Esophagus (tissue), 2 donors: Measurements from ENCODE around the gene WWC1. TPM values are rescaled to one million over a fixed set of nuclear protein-coding genes. Genes with fewer than 3 reads are reported as not detected.

ENCODE experiments used
- H3K27ac ChIP-seq, 2 donors: one replicate each; pipeline ENCODE4 v1.5.1; 2013; ENCODE audit warnings: low read depth in 2 of 2, mild to moderate bottlenecking in 2 of 2, inconsistent platforms in 1 of 2, low read length in 1 of 2, moderate library complexity in 1 of 2
- H3K27me3 ChIP-seq, 2 donors: one replicate each; pipeline ENCODE4 v1.6.1; 2013; ENCODE audit warnings: low read length in 2 of 2, control low read depth in 1 of 2, mild to moderate bottlenecking in 1 of 2; ENCODE audit not compliant: insufficient read depth in 2 of 2, control insufficient read depth in 1 of 2
- H3K36me3 ChIP-seq, 2 donors: one replicate each; pipeline ENCODE4 v1.6.1; 2013; ENCODE audit warnings: low read length in 1 of 2; ENCODE audit not compliant: control insufficient read depth in 2 of 2, insufficient read depth in 2 of 2
- H3K4me1 ChIP-seq, 2 donors: one replicate each; pipeline ENCODE4 v1.6.1; 2013; ENCODE audit warnings: low read length in 1 of 2; ENCODE audit not compliant: control insufficient read depth in 2 of 2, insufficient read depth in 2 of 2
- H3K4me3 ChIP-seq, 2 donors: one replicate each; pipeline ENCODE4 v1.5.1; 2013; ENCODE audit warnings: low read length in 2 of 2, mild to moderate bottlenecking in 2 of 2, low read depth in 1 of 2, moderate library complexity in 1 of 2
- H3K9me3 ChIP-seq, 2 donors: one replicate each; pipeline ENCODE4 v1.6.1; 2013; ENCODE audit warnings: mild to moderate bottlenecking in 2 of 2, low read depth in 1 of 2, low read length in 1 of 2, moderate library complexity in 1 of 2; ENCODE audit not compliant: control insufficient read depth in 2 of 2, insufficient read depth in 1 of 2
- WGBS, 2 donors: extraction: QIAGEN DNeasy Blood & Tissue Kit; methylation state at CpG; one replicate each; pipeline ENCODE4 v1.1.7; 2013; 5-methylcytosine and 5-hydroxymethylcytosine counted together
- polyA plus RNA-seq, 2 donors: library from polyadenylated mRNA; stranded (reverse); fragments of 200-250 nt; gene quantifications; one replicate each; pipeline ENCODE4 v1.2.3, GENCODE V29; 2013
- donor health status: healthy with polysubstance abuse.
- donor health status: Bipolar disorder and iron deficiency.

The WWC1 gene
- polyA plus RNA-seq, 2 donors, result 21.7 to 55.2 TPM

GRCh38 chr5:168457542-168457941 is 166.1 kb downstream of the WWC1 start:
- Histone ChIP-seq H3K36me3 (peaks cover 0 to 19% of the 10 kb centered on the region in 2 donors), H3K27ac (no peak overlapping the region), H3K9me3 (no peaks in the 10 kb centered on the region), H3K4me1 (peaks cover 0 to 2% of the 10 kb centered on the region in 2 donors), H3K27me3 (no peaks in the 10 kb centered on the region), H3K4me3 (no peak overlapping the region)
- 91 to 100% methylated on average over 3 of the region's 3 CpGs for WGBS, 2 donors

GRCh38 chr5:168460606-168461005 is 169.2 kb downstream of the WWC1 start:
- H3K36me3 ChIP-seq, result peaks cover 0 to 21% of the 10 kb centered on the region in 2 donors
- no peak overlapping the region for H3K4me3 ChIP-seq
- H3K27me3 ChIP-seq, result no peaks in the 10 kb centered on the region
- no peaks in the 10 kb centered on the region for H3K4me1 ChIP-seq
- no peaks in the 10 kb centered on the region for H3K9me3 ChIP-seq
- WGBS, 2 donors, result 92 to 95% methylated on average over 9 of the region's 9 CpGs
- no peak overlapping the region for H3K27ac ChIP-seq

- peaks cover 0 to 25% of the 10 kb centered on the region in 2 donors for H3K36me3 ChIP-seq
- WGBS, 2 donors, result 93 to 96% methylated on average over 2 of the region's 2 CpGs
- H3K4me1 ChIP-seq, result no peaks in the 10 kb centered on the region
- H3K9me3 ChIP-seq, result no peaks in the 10 kb centered on the region
- H3K27ac ChIP-seq, result no peak overlapping the region
- H3K4me3 ChIP-seq, result no peak overlapping the region
- no peaks in the 10 kb centered on the region for H3K27me3 ChIP-seq
Measured at GRCh38 chr5:168463081-168463480, 171.6 kb downstream of the WWC1 start.

- no peak overlapping the region for H3K4me3 ChIP-seq
- H3K9me3 ChIP-seq, result no peaks in the 10 kb centered on the region
- no peaks in the 10 kb centered on the region for H3K4me1 ChIP-seq
- no peak overlapping the region for H3K27ac ChIP-seq
- WGBS, 2 donors, result 65 to 67% methylated on average over 5 of the region's 5 CpGs
- no peaks in the 10 kb centered on the region for H3K27me3 ChIP-seq
- H3K36me3 ChIP-seq, result peaks cover 0 to 22% of the 10 kb centered on the region in 2 donors
Measured at GRCh38 chr5:168464214-168464613, 172.8 kb downstream of the WWC1 start.

GRCh38 chr5:168464641-168465040 is 173.2 kb downstream of the WWC1 start:
- Histone ChIP-seq H3K4me1 (no peaks in the 10 kb centered on the region), H3K27ac (no peak overlapping the region), H3K36me3 (peaks cover 0 to 24% of the 10 kb centered on the region in 2 donors), H3K4me3 (no peak overlapping the region), H3K27me3 (no peaks in the 10 kb centered on the region), H3K9me3 (no peaks in the 10 kb centered on the region)
- WGBS, 2 donors, result 95 to 96% methylated on average over 20 of the region's 20 CpGs

- 74 to 77% methylated on average over 12 of the region's 12 CpGs for WGBS, 2 donors
Measured at GRCh38 chr5:168467755-168468330, 176.4 kb downstream of the WWC1 start.

GRCh38 chr5:168468836-168469235 is 177.4 kb downstream of the WWC1 start:
- no peaks in the 10 kb centered on the region for H3K9me3 ChIP-seq

More at GRCh38 chr5:168467755-168468330, 176.4 kb downstream of the WWC1 start:
- Histone ChIP-seq H3K27ac (no peak overlapping the region), H3K4me3 (no peak overlapping the region), H3K27me3 (no peaks in the 10 kb centered on the region), H3K9me3 (no peaks in the 10 kb centered on the region), H3K4me1 (no peaks in the 10 kb centered on the region), H3K36me3 (peaks cover 3 to 18% of the 10 kb centered on the region in 2 donors)

GRCh38 chr5:168469816-168470215 is 178.4 kb downstream of the WWC1 start:
- H3K4me1 ChIP-seq, result no peaks in the 10 kb centered on the region
- WGBS, 2 donors, result 92 to 96% methylated on average over 3 of the region's 3 CpGs
- H3K27me3 ChIP-seq, result no peaks in the 10 kb centered on the region
- H3K27ac ChIP-seq, result no peak overlapping the region
- H3K36me3 ChIP-seq, result peaks cover 3 to 14% of the 10 kb centered on the region in 2 donors
- no peaks in the 10 kb centered on the region for H3K9me3 ChIP-seq
- no peak overlapping the region for H3K4me3 ChIP-seq

More at GRCh38 chr5:168468836-168469235, 177.4 kb downstream of the WWC1 start:
- Histone ChIP-seq H3K27me3 (no peaks in the 10 kb centered on the region), H3K27ac (no peak overlapping the region), H3K4me1 (no peaks in the 10 kb centered on the region), H3K4me3 (no peak overlapping the region), H3K36me3 (peaks cover 3 to 18% of the 10 kb centered on the region in 2 donors)
- WGBS, 2 donors, result 85 to 88% methylated on average over 8 of the region's 8 CpGs

- Histone ChIP-seq H3K4me1 (no peaks in the 10 kb centered on the region), H3K4me3 (no peak overlapping the region), H3K36me3 (peaks cover 3 to 8% of the 10 kb centered on the region in 2 donors), H3K9me3 (no peaks in the 10 kb centered on the region), H3K27me3 (no peaks in the 10 kb centered on the region), H3K27ac (no peak overlapping the region)
- 85 to 89% methylated on average over 4 of the region's 4 CpGs for WGBS, 2 donors
Measured at GRCh38 chr5:168471785-168472184, 180.3 kb downstream of the WWC1 start.

GRCh38 chr5:168472329-168472728 is 180.9 kb downstream of the WWC1 start:
- H3K27ac ChIP-seq, result no peak overlapping the region
- no peaks in the 10 kb centered on the region for H3K4me1 ChIP-seq
- no peaks in the 10 kb centered on the region for H3K9me3 ChIP-seq
- H3K27me3 ChIP-seq, result no peaks in the 10 kb centered on the region
- 73 to 82% methylated on average over 5 of the region's 5 CpGs for WGBS, 2 donors
- H3K4me3 ChIP-seq, result no peak overlapping the region
- H3K36me3 ChIP-seq, result peaks cover 3 to 8% of the 10 kb centered on the region in 2 donors
